T-helper 2 cell treated with Interferon-gamma antibody and Interleukin-4, amounts not matched to agents 100 ng/mL and 5 ng/mL, for 36 hours (primary cell): ENCODE results near the gene NFIC. TPM values are rescaled to one million over a fixed set of nuclear protein-coding genes. Genes with fewer than 3 reads are reported as not detected.
"Not testable (repeated sequence)": the region's sequence is repeated elsewhere in the genome, so short reads cannot be mapped to it uniquely, and the experiment has no call there.

Experiments
- intact Hi-C: fragments of 100-400 bp; cut with micrococcal nuclease; formaldehyde crosslinking; loops from one replicate; pipeline ENCODE4 v1.15.1; 2023
- total RNA-seq: library from RNA; stranded (reverse); gene quantifications from 2 replicates; pipeline ENCODE4 v1.2.3, GENCODE V29; 2022

NFIC gene
- total RNA-seq, 1 donor from 2014 or later, result 11.5 TPM

GRCh38 chr19:3398114-3398899 lies 31.9 kb downstream of the NFIC start:
- intact Hi-C loops, result no loop called here

DNA sequence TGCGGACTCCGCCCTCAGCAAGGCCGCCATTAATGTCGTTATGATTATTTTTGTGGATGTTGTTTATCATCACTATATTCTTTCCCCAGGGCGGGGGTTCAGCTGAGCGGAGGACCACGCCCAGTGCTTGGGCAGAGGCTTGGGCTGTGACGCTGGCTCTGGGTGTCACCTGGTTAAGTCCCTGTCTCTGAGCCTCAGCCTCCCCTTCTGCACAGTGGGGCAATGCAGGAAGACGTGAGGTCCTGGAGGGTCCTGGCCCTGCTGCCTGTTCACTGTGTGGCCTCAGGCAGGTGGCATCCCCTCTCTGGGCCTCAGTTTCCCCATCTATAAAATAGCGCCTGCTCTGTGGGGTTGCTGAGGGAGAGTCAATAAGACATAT lies 32.5 kb downstream of the NFIC start:
- intact Hi-C loops, result no loop called here

DNA sequence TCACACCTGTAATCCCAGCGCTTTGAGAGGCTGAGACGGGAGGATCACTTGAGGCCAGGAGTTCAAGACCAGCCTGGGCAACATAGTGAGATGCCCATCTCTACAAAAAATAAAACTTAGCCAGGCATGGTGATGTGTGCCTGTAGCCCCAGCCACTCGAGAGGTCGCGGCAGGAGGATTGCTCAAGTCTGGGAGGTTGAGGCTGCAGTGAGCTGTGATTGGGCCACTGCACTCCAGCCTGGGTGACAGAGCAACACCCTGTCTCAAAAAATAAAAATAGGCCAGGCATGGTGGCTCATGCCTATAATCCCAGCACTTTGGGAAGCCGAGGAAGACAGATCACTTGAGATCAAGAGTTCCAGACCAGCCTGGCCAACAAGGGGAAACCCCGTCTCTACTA lies 32.9 kb downstream of the NFIC start:
- intact Hi-C loops, result not testable (repeated sequence)

- intact Hi-C loops, result no loop called here
Measured at GRCh38 chr19:3401004-3401768, 34.8 kb downstream of the NFIC start.

- intact Hi-C loops, result no loop called here
Measured at GRCh38 chr19:3402631-3403443, 36.5 kb downstream of the NFIC start.

- intact Hi-C loops, result no loop called here
Measured at GRCh38 chr19:3403489-3404323, 37.3 kb downstream of the NFIC start.

DNA sequence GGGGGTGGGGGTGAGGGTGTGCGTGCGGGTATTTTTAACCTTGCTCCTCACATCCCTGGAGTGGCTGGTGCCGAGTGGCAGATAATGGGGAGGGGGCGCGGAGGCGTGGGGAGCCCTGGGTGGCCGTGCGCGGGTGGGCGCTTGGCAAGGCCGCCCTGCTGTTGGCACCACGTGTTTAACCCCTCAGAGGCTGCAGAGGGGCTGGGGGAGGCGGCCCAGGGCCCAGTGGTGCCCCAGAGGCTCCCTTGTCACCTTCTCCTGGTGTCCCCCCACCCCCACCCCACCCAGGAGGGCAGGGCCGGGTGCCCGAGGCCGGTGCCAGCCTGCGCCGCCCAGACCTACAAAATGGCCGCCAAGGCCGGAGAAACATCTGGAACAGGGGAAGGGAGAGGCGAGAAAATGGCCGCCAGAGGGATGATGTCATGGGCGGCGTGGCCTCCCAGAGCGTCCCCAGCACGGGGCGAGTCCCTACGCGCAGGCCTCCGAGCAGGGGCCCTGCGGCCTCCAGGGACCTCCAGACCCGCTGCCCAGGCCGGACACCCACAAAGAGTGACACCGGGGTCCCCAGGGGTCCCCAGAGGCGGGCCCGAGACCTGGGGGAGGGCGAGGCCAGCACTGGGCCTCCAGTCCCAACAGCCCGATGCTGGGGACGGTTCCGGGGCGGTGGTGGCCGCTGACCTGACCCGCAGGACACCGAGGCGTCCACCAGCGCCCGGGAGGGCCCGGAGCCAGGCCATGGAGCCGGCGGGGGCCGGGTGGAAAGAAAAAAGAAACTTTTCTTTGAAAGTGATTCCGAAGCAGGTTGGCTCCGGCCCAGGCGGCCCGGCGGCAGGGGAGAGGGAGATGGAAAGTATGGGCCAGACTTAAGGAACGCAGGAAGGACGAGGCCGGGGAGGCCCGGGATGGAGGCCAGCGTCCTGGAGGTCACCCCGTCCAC lies 38.2 kb downstream of the NFIC start:
- intact Hi-C loops, result no loop called here

GRCh38 chr19:3405261-3405653 lies 38.9 kb downstream of the NFIC start:
- intact Hi-C loops, result no loop called here

DNA sequence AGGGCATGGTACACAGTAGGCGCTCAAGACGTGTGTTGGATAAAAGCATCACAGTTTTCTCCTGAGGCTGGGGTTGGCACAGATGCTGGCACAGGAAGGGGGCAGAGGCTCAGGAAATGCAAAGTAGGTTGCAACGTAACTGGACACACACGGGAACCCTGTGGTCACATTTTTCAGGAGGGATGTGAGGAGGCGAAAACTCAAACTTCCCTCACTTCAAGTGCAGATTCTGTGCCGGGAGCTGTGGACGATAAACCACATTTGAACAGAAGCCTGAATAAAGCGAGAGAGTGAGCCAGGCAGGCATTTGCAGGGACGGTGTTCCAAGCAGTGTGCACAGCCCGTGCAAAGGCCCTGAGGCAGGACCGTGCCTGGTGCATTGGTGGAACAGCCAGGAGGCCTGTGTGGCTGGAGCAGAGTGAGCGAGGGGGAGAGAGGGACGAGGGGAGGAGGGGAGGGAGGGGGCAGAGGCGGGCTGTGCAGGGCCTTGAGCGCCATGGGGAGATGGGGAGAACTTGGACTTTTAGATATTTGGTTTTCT lies 40.3 kb downstream of the NFIC start:
- intact Hi-C loops, result no loop called here

- intact Hi-C loops, result no loop called here
Measured at GRCh38 chr19:3407556-3408516, 41.5 kb downstream of the NFIC start.

DNA sequence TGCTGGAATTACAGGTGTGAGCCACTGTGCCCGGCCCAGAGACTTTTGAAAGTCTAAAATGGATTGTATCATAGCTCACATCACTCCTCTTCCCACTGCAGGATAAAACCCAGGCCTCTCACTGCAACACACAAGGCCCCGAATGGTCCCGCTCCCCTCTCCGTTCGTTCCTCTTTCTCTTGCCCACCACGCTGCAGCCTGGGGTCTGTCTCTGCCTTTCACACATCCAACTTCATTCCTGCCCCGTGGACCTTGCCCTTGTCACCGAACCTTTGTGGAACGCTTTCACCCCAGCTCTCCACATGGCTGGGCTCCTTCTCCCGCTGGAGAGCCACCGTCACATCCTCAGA lies 42.6 kb downstream of the NFIC start:
- intact Hi-C loops, result no loop called here

DNA sequence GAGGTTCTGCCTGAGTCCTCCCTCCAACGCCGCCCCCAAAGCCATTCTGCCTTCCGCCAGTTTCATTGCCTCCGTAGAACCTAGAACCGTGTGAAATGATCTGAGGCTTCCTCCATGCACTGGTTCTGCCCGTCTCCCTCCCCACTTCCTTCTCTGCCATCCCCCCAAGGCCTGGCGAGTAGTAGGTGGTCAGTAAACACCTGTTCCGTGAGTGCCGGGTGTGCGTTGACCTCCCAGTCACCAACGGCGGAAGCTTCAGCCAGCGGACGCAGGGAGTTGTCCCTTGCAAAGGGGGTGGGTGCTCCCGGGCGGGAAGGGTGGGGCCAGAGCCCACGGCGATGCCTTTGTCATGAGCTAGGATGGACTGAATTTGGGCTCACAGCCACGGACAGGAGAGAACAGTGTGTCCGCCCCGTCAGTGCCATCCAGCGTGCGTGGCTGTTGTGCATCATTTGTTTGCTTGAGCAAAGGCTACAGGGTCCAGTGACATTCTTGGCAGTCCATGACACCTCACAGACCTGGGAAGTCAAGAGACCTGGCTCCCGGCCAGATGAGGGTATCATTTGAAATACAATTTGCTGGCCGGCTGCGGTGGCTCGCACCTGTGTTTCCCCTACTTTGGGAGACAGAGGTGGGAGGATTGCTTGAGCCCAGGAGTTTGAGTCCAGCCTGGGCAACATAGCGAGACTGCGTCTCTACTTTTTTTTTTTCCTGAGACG lies 43.1 kb downstream of the NFIC start:
- intact Hi-C loops, result no loop called here

GRCh38 chr19:3411636-3412035 lies 45.3 kb downstream of the NFIC start:
- intact Hi-C loops, result no loop called here

- intact Hi-C loops, result no loop called here
Measured at GRCh38 chr19:3412066-3412465, 45.7 kb downstream of the NFIC start.

DNA sequence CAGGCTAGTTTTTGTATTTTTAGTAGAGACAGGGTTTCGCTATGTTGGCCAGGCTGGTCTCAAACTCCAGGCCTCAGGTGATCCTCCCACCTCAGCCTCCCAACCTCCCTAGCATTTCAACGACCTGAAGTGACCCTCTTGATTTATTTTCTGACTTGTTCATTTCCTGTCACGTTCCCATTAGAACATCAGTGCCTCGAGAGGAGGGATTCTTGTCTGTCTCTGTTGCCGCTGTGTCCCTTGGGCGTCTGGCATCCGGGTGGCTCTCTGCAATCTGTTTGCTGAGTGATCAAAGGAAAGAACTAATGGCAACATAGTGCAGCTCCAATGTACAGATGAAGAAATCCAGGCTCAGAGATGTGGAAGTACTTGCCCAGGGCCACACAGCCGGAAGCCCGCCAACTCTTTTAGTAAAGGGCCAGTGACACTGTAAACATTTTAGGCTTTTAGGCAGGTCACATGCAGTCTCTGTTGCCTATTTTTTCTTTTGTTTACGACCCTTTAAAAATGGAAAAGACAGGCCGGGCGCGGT lies 47.5 kb downstream of the NFIC start:
- intact Hi-C loops, result no loop called here

DNA sequence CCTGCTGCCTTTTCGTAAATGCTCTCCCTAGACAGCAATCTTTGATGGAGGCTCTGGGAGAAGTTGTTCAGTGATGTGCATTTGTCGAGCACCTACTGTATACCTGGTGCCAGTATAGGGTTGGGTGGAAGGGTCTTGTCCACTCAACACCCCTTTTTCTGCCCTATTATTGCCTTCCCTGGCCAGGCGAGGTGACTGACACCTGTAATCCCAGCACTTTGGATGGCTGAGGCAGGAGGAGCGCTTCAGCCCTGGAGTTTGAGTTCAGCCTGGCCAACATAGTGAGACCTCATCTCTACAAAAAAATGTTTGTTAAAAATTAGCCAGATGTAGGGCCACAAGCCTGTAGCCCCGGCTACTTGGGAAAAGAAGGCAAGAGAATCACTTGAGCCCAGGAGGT lies 49.3 kb downstream of the NFIC start:
- intact Hi-C loops, result no loop called here

DNA sequence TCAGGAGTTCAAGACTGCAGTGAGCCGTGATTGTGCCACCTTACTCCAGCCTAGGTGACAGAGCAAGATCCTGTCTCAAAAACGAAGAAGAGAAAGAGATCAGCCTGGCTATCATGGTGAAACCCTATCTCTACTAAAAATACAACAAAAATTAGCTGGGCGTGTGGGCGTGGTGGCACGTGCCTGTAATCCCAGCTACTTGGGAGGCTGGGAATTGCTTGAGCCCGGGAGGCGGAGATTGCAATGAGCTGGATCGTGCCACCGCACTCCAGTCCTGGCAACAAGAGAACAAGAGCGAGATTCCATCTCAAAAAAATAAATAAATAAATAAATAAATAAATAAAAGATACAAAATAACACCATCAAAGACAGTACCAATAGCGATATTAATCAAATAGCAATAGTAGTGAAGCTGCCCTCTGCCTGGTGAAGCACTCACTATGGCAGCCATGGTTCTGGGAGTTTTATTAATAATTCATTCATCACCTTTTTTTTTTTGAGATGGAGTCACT lies 53.9 kb downstream of the NFIC start:
- intact Hi-C loops, result no loop called here
